ENCODE measurements around the gene LBHD2. TPM values are rescaled to one million over a fixed set of nuclear protein-coding genes. Genes with fewer than 3 reads are reported as not detected.

The LBHD2 gene
- total and polyA plus RNA-seq, 2 of the 8 experiments (the other 6 are each of a cell fraction or from before 2014, with no cell fraction given), result not detected

DNA sequence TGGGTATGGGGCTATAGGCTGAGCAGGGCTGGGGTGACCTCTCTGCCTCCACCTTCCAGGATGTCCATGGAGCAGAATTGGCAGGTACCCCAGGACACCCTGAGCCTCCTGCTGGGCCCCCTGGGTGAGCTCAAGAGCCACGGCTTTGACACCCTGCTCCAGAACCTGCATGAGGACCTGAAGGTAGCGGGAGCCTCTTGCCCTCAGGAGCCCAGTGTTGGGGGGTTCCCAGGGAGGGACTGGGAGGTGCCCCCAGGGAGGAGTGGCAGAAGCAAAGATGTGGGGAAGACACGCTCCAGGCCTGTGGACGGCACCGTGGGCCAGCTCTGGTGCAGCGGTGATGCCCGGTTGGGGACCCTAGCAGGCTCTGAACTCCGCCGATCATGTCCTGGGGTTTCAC lies 47.6 kb downstream of the LBHD2 start:
- H3K79me2 ChIP-seq (ENCODE audit: control insufficient read depth in 1 of 2, insufficient read depth in 2 of 2, low read length in 2 of 2), result no peaks in the 10 kb centered on the region
- H4K20me1 ChIP-seq (replicated peaks in 1 of 2; ENCODE audit: control insufficient read depth in 1 of 2, insufficient read depth in 2 of 2, low read length in 2 of 2), result peaks cover 0 to 11% of the 10 kb centered on the region in 2 experiments
- no peak overlapping the region for H3K4ac ChIP-seq (replicated peaks; ENCODE audit: insufficient read length, low read depth, low read length)
- H3K27ac ChIP-seq (ENCODE audit: low read depth, low read length), result no peak overlapping the region
- peaks cover 3 to 14% (median 7%) of the 10 kb centered on the region in 4 experiments; a peak in 6 of 8 replicates for H3K36me3 ChIP-seq (ENCODE audit: control insufficient read depth in 2 of 4, insufficient read depth in 4 of 4, low read length in 3 of 4)
- H3K9ac ChIP-seq (replicated peaks in 1 of 4; ENCODE audit: extremely low read depth in 1 of 4, low read depth in 3 of 4, low read length in 3 of 4), result no peak overlapping the region
- H3K56ac ChIP-seq (replicated peaks; ENCODE audit: insufficient read length, low read depth, low read length), result no peak overlapping the region
- peaks cover 0 to 12% (median 11%) of the 10 kb centered on the region in 4 experiments; a peak in 6 of 7 replicates for H3K27me3 ChIP-seq (replicated peaks in 1 of 4; ENCODE audit: control insufficient read depth in 3 of 4, extremely low read depth in 1 of 4, insufficient read depth in 3 of 4, low read length in 3 of 4)
- ChIA-PET CTCF (ENCODE audit: partially characterized antibody) (interaction anchor here (1.8 to 18.4 kb wide), 5 partner anchors 11 to 161 kb away, joined by 4 to 276 read pairs (median 16); no protein-coding TSS in a partner anchor), POLR2A (ENCODE audit: partially characterized antibody) (interaction anchor here (1.6 kb wide), 1 partner anchor 26 kb away, joined by 3 read pairs; no protein-coding TSS in a partner anchor)
- no peak overlapping the region for H3K4me2 ChIP-seq (ENCODE audit: insufficient read depth in 1 of 2, low read depth in 2 of 2, low read length in 2 of 2)
- DNase-seq (ENCODE audit: low read depth in 1 of 2, low spot score in 2 of 2) (no peak), FAIRE-seq (no peak)
- H2BK15ac ChIP-seq (ENCODE audit: low read length), result no peak overlapping the region
- no peaks in the 10 kb centered on the region for H3K9me3 ChIP-seq (ENCODE audit: insufficient read depth in 2 of 2, low read depth in 1 of 2, low read length in 1 of 2)
- no peak overlapping the region for H2BK12ac ChIP-seq (ENCODE audit: low read depth, low read length)
- no peak overlapping the region for H3K4me3 ChIP-seq (ENCODE audit: extremely low read depth in 1 of 4, insufficient read depth in 2 of 4, low read depth in 3 of 4, low read length in 4 of 4)
- H4K8ac ChIP-seq (ENCODE audit: extremely low read depth, insufficient read depth, low read length), result no peak overlapping the region
- 91% methylated on average over 9 of the region's 9 CpGs; no CpG with 5 or more reads in 1 of the 2 experiments for WGBS, 2 experiments (ENCODE audit: extremely low coverage in 1 of 2, insufficient coverage in 1 of 2, insufficient read length in 1 of 2, insufficient replicate concordance in 2 of 2, low coverage in 1 of 2, low lambda C conversion rate in 2 of 2, missing lambda C conversion rate in 1 of 2)
- no peak overlapping the region for H2BK120ac ChIP-seq (replicated peaks; ENCODE audit: low read depth, low read length)
- no peak overlapping the region for H4K5ac ChIP-seq (ENCODE audit: insufficient read length, low read depth, low read length)
- H2BK5ac ChIP-seq (ENCODE audit: low read depth, low read length), result no peak overlapping the region
- no peak overlapping the region for H2AFZ ChIP-seq (ENCODE audit: low read length)
- H3K79me1 ChIP-seq (ENCODE audit: low read depth, low read length), result no peaks in the 10 kb centered on the region
- H3K14ac ChIP-seq (ENCODE audit: insufficient read length), result no peak overlapping the region
- no peak overlapping the region for H3K23ac ChIP-seq (ENCODE audit: insufficient read length)
- no peak overlapping the region for H2BK20ac ChIP-seq (ENCODE audit: low read length)
- peaks cover 0 to 6% (median 3%) of the 10 kb centered on the region in 4 experiments; a peak in 4 of 7 replicates for H3K4me1 ChIP-seq (replicated peaks in 1 of 4; ENCODE audit: control insufficient read depth in 3 of 4, insufficient read depth in 4 of 4, low read length in 3 of 4)
- no peak overlapping the region for H3K18ac ChIP-seq (ENCODE audit: extremely low read depth, low read length)
- H2AK5ac ChIP-seq (ENCODE audit: low read depth, low read length), result no peak overlapping the region
- H4K91ac ChIP-seq (replicated peaks; ENCODE audit: insufficient read length, low read length), result no peak overlapping the region
- peaks cover 6% of the 10 kb centered on the region; the same call in 1 of the 2 replicates for H3K23me2 ChIP-seq (ENCODE audit: low read depth, low read length)
- TF ChIP-seq, protein P1, sequence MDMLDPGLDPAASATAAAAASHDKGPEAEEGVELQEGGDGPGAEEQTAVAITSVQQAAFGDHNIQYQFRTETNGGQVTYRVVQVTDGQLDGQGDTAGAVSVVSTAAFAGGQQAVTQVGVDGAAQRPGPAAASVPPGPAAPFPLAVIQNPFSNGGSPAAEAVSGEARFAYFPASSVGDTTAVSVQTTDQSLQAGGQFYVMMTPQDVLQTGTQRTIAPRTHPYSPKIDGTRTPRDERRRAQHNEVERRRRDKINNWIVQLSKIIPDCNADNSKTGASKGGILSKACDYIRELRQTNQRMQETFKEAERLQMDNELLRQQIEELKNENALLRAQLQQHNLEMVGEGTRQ (IDR thresholded peaks at IDR 0.05; ENCODE audit: low read length), result no peak
- TF ChIP-seq POU5F1 (IDR thresholded peaks at IDR 0.05; ENCODE audit: low read depth, low read length), result no peak
